ENCODE data around the gene GLYATL3. TPM values are rescaled to one million over a fixed set of nuclear protein-coding genes. Genes with fewer than 3 reads are reported as not detected.

GLYATL3 gene
- total RNA-seq, 1 donor from 2014 or later, result not detected

GRCh38 chr6:49549691-49550491, 50.2 kb downstream of the GLYATL3 start:
- DNase-seq (no peak), ATAC-seq (ENCODE audit: low read depth) (no peak)
- ChIA-PET POLR2A (no interaction called here), CTCF (interaction anchor here (1.4 kb wide), 1 partner anchor 15 kb away, joined by 3 read pairs; no protein-coding TSS in a partner anchor)
- H3K4me3 Mint-ChIP-seq, result peak overlapping the region; percentile 69
- no peak for TF ChIP-seq CTCF (IDR thresholded peaks at IDR 0.05)
- H3K4me1 Mint-ChIP-seq, result peaks cover 19% of the 10 kb centered on the region
- peaks cover 42% of the 10 kb centered on the region for H3K27me3 Mint-ChIP-seq
- no peaks in the 10 kb centered on the region for H3K36me3 Mint-ChIP-seq (ENCODE audit: low read depth)
- intact Hi-C loops (cut with micrococcal nuclease), result no loop called here
- no peak overlapping the region for H3K27ac Mint-ChIP-seq
- no peaks in the 10 kb centered on the region for H3K9me3 Mint-ChIP-seq

DNA sequence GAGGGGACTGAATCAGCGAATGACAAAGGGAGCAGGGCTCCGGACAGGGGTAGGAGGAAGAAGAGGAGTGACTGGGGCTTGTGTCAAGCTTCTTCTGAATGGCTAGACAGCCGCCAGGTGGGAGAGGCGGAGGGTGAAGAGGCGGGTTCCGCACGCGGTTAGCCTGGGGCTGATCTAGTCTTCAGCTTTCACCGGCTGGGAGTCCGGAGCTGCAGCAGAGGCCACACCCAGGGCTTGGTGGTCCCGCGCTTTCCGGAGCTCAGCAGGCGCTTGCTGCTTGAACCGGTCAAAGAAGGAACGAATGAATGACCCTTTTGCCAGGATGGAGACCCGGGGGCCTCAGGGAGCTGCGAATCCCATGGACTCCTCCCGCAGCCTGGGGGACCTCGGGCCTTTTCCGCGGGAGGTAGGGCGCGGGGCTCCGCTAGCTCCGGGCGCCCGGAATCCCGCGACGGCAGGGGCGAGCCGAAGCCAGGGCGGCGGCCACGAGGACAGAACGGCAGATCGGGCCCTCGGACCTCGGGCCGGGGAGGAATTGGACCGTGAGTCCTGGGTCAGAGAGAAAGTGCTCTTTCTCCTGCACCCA, 50.9 kb downstream of the GLYATL3 start, which contains the start of gene C6orf141:
Gene C6orf141 (plus strand): TSS at position 177 of the 586 bp plus-strand sequence. CDS start 125 bp downstream, at position 302.
- peaks cover 19% of the 10 kb centered on the region for H3K4me1 Mint-ChIP-seq
- intact Hi-C loops (cut with micrococcal nuclease), result no loop called here
- no peak for DNase-seq
- ATAC-seq (ENCODE audit: low read depth), result no peak
- no peaks in the 10 kb centered on the region for H3K36me3 Mint-ChIP-seq (ENCODE audit: low read depth)
- H3K27ac Mint-ChIP-seq, result no peak within 1 kb of the TSS
- CTCF ChIA-PET, result interaction anchor here (1.4 kb wide), 1 partner anchor 15 kb away, joined by 3 read pairs; no protein-coding TSS in a partner anchor
- H3K4me3 Mint-ChIP-seq, result peak within 1 kb of the TSS; percentile 69
- TF ChIP-seq CTCF (IDR thresholded peaks at IDR 0.05), result no peak
- no peaks in the 10 kb centered on the region for H3K9me3 Mint-ChIP-seq
- peaks cover 42% of the 10 kb centered on the region for H3K27me3 Mint-ChIP-seq
- POLR2A ChIA-PET, result no interaction called here

DNA sequence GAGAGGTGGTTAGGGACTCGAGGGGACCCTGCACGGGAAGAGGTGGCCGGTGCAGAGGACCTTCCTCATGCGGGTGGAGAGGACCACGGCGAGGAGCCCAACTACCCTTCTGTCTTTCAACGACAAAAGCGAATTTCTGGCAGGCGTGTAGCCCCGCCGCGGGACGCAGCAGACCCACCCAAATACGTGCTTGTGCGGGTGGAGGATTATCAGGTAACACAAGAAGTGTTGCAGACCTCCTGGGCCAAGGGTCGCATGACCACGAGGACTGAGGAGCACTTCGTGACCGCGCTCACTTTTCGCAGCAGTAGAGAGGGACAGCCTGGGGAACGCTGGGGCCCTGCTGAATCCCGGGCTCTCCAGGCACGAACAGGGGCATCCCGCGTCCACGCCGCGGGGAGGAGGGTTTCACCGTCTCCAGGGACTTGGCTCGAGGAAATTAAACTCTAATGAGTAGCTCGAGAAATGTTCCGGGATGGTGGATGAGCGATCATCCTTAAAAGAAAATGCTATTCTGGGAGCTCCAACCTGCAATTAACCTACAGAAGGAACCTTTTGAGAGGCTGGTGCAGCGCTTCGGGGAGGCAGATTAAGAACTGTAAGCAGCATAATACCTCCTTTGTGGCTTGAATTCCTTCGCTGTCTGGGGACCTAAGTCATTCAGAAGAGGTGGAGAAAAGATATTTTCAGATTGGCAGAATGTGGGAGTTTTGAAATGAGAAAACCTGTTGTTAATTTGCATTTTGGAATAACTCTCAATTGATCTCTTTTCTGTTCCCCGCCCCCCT, 51.5 kb downstream of the GLYATL3 start:
- Mint-ChIP-seq H3K27ac (no peak overlapping the region), H3K4me1 (peaks cover 19% of the 10 kb centered on the region), H3K9me3 (no peaks in the 10 kb centered on the region), H3K4me3 (peak overlapping the region; percentile 69), H3K27me3 (peaks cover 40% of the 10 kb centered on the region), H3K36me3 (ENCODE audit: low read depth) (no peaks in the 10 kb centered on the region)
- POLR2A ChIA-PET, result no interaction called here
- intact Hi-C loops (cut with micrococcal nuclease), result no loop called here
- DNase-seq (no peak), ATAC-seq (ENCODE audit: low read depth) (peak; percentile 18)
- no peak for TF ChIP-seq CTCF (IDR thresholded peaks at IDR 0.05)
- CTCF ChIA-PET, result no interaction called here

DNA sequence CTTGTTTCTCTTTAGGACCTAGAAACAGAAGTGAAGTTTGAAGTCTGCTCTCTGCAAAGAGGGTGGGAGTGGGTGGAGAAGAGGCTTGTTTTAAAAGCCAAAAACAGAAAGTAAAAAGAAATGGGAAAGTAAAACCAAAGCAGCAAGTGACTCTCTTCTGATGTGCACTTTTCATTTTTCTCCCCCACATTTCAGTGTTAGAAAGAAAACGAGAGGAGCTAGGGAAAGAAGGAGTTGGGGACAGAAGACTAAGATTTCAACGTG, 52.1 kb downstream of the GLYATL3 start:
- TF ChIP-seq CTCF (IDR thresholded peaks at IDR 0.05), result no peak
- ChIA-PET CTCF (no interaction called here), POLR2A (no interaction called here)
- DNase-seq, result no peak
- H3K9me3 Mint-ChIP-seq, result no peaks in the 10 kb centered on the region
- no peak overlapping the region for H3K27ac Mint-ChIP-seq
- ATAC-seq (ENCODE audit: low read depth), result no peak
- H3K27me3 Mint-ChIP-seq, result peaks cover 36% of the 10 kb centered on the region
- peaks cover 19% of the 10 kb centered on the region for H3K4me1 Mint-ChIP-seq
- peak overlapping the region; percentile 69 for H3K4me3 Mint-ChIP-seq
- no peaks in the 10 kb centered on the region for H3K36me3 Mint-ChIP-seq (ENCODE audit: low read depth)
- intact Hi-C loops (cut with micrococcal nuclease), result no loop called here

DNA sequence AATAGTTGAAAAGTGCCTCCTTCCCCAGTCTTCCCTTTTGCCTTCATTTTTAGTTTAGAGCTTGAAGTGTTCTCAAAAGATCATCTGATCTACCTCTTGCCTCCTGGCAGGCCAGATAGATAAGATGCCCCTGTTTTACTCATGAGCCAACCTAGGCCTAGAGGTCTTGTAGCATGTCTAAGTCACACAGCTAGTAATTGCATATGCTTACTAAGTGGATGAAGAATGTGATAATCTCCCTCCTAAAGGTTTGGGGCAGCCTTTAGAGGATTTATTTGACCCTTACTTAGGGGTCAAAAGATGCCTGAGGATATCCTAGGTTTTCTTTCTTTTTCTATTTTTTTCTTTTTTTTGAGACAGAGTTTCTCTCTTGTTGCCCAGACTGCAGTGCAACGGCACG, 52.9 kb downstream of the GLYATL3 start:
- CTCF ChIA-PET, result no interaction called here
- Mint-ChIP-seq H3K36me3 (ENCODE audit: low read depth) (no peaks in the 10 kb centered on the region), H3K4me1 (peaks cover 19% of the 10 kb centered on the region), H3K27ac (no peak overlapping the region), H3K27me3 (peaks cover 34% of the 10 kb centered on the region), H3K4me3 (no peak overlapping the region), H3K9me3 (no peaks in the 10 kb centered on the region)
- intact Hi-C loops (cut with micrococcal nuclease), result no loop called here
- DNase-seq (no peak), ATAC-seq (ENCODE audit: low read depth) (no peak)
- no peak for TF ChIP-seq CTCF (IDR thresholded peaks at IDR 0.05)
- POLR2A ChIA-PET, result no interaction called here

Measured in activated B cell treated with CpG ODN at 0.5 μM for 24 hours (primary cell).